NCI-H345 treated with DMSO at 0.1 percent for 48 hours (cell line): ENCODE data around the gene RPL37A.

Experiments used
- DNase-seq: peaks from one replicate; lab custom pipeline; 2025; ENCODE audit not compliant: unreplicated experiment; lab: John Stamatoyannopoulos, UW

The RPL37A gene

GRCh38 chr2:216498379-216499352, at the start of gene RPL37A:
Gene RPL37A, plus strand, starts transcription at chr2:216498844. Its CDS starts 31 bp downstream, at chr2:216498875.
- peak; percentile 92 for DNase-seq

GRCh38 chr2:216450346-216450745, 48.3 kb upstream of the RPL37A start:
- DNase-seq = no peak

GRCh38 chr2:216450784-216451183, 47.9 kb upstream of the RPL37A start:
- no peak for DNase-seq

GRCh38 chr2:216453955-216454614, 44.6 kb upstream of the RPL37A start:
- no peak for DNase-seq

GRCh38 chr2:216463148-216463547, 35.5 kb upstream of the RPL37A start:
- no peak for DNase-seq

GRCh38 chr2:216464104-216464720, 34.4 kb upstream of the RPL37A start:
- DNase-seq = no peak

GRCh38 chr2:216465579-216466195, 33.0 kb upstream of the RPL37A start:
- DNase-seq = no peak

GRCh38 chr2:216467845-216468244, 30.8 kb upstream of the RPL37A start:
- DNase-seq = no peak

- no peak for DNase-seq
Measured at GRCh38 chr2:216469661-216470060, 29.0 kb upstream of the RPL37A start.

- no peak for DNase-seq
Measured at GRCh38 chr2:216473187-216473586, 25.5 kb upstream of the RPL37A start.

GRCh38 chr2:216474925-216475670, 23.5 kb upstream of the RPL37A start:
- DNase-seq = no peak

GRCh38 chr2:216475767-216476166, 22.9 kb upstream of the RPL37A start:
- no peak for DNase-seq

- no peak for DNase-seq
Measured at GRCh38 chr2:216477283-216478035, 21.2 kb upstream of the RPL37A start.

GRCh38 chr2:216478151-216478550, 20.5 kb upstream of the RPL37A start:
- no peak for DNase-seq

- no peak for DNase-seq
Measured at GRCh38 chr2:216478791-216479190, 19.9 kb upstream of the RPL37A start.

- no peak for DNase-seq
Measured at GRCh38 chr2:216480221-216480620, 18.4 kb upstream of the RPL37A start.

GRCh38 chr2:216482640-216483039, 16.0 kb upstream of the RPL37A start:
- DNase-seq = no peak

GRCh38 chr2:216485237-216485636, 13.4 kb upstream of the RPL37A start:
- DNase-seq = no peak

- DNase-seq = no peak
Measured at GRCh38 chr2:216485745-216486144, 12.9 kb upstream of the RPL37A start.

- DNase-seq = no peak
Measured at GRCh38 chr2:216486271-216486670, 12.4 kb upstream of the RPL37A start.
